CD4-positive, alpha-beta T cell treated with Interleukin-21 for 1 hour (primary cell): ENCODE results near the gene STK17B.

Experiments
- DNase-seq: peaks from one replicate; pipeline ENCODE4 v3.0.0-alpha.2; 2020

STK17B gene

DNA sequence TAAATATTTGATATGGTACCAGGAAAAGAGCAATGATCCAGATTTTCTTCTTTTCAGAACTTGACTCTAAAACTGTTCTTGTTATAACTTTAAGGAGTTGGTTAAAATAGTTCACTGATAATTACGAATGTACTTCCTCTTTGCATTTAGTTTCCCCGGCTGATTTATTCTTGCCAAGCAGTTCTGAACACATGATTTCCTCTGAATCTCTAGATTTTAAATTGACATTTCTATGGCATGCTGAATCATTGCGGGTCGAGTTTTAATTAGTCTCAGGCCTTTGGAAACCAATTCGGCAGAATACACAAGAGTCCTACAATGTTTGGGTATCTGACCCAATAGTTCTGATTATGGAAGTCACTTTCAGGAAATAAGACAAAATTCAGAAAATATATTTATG, 65.4 kb downstream of the STK17B start:
- DNase-seq = no peak

- no peak for DNase-seq
Observed at GRCh38 chr2:196104066-196104465, 67.3 kb downstream of the STK17B start.

DNA sequence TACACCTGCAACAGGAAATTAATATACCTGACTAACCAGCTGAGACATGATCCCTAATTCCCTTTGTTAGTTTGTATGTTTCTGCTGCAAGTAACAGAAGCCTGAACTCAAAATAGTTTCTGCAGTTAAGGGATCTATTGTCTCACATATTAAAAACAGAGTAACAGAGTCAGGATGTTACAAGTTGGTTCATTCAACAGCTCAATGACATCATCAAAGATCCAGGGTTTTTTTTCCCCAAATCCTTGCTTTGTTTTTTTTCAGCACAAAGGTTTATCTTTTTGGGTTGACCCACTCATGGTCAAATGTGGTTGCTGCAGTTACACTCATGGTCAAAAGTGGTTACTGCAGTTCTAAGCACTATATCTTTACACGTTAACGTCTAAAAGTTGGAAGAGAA, 67.8 kb downstream of the STK17B start:
- DNase-seq = no peak

DNA sequence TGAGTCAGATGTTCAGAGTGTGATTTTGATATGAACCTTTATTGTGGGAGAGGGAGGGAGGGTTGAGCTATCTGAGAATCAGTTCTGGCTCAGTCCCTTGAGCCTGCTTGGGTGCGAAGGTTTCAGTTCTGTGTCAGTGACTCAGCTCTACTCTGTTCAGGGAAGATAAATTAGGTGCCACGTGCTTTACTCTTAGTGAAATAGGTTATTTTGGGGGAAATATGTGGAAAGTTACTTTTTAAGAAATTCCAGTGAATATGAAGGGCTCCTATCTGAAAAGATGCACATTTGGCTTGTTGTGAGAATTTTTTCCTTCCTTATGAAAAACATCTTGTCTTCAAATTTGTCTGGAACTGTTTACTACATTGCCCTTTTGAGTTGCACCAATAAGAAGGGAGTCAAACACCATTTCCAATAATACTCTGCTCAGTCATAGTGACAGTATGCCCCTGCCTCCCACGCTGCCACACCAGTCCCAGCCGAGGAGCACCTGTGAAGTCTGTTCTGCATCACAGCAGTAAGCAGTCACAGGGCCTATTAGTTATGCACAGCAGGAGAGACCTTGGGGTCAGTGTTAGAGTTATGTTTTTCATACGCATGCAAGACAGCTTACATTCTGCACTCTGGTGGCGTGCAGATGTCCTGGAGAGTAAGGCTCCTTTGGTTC, 69.9 kb downstream of the STK17B start:
- DNase-seq = no peak

DNA sequence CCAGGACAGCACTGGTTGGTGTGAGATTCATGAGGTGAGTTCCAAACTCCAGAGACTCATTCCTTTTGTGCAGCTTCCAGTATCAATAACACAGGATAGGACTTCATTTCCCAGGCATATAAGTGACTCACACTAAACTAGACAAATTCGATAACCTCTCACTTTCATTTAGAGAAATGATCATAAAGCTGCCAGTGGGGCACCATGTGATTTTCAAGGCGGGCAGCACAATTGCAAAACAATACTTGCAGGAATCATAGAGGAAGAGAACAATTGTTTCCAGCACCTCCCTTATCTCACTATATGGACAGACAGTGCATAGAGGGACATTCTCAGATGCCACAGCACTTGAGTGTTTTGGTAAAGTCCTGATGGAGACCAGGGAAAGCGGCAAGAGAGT, 71.5 kb downstream of the STK17B start:
- no peak for DNase-seq

DNA sequence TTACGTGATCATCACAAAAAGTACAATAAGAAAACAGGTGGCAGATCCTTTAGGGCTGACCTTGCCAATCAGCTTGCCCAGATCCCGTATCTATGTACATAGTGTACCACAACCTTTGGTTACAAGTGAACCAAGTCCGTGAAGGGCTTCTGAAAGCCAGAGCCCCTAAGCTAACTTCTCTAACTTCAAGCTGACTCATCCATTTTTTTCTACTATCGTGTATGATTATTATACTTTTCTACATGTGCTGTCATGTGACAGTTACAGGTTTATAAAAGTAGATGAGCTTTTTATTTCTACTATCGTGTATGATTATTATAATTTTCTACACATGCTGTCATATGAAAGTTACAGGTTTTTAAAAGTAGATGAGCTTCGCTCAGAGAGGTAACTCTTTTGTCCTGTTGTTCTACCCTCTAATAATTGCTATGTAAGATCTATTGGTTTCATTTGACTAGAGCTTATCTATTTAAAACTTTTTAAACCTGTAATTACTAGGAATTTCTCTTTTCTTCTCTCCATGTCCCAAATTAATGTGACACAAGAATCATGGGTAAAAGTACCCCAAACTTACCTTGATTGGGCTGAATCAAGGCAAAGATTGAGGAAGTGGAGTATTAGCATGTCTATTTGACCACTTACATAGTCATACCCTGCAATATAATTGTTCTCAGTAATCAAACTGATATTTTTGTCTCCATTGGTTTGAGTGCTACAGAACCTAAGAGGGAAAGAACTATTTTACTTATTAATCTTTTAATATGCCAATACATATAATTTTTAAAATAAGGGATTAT, 73.3 kb downstream of the STK17B start:
- DNase-seq = no peak

GRCh38 chr2:196096982-196097745, 74.2 kb downstream of the STK17B start:
- no peak for DNase-seq

GRCh38 chr2:196096264-196096663, 75.1 kb downstream of the STK17B start:
- no peak for DNase-seq

- peak; percentile 28 for DNase-seq
Observed at GRCh38 chr2:196089448-196089847, 81.9 kb downstream of the STK17B start.

GRCh38 chr2:196088203-196088602, 83.2 kb downstream of the STK17B start:
- DNase-seq = no peak

- DNase-seq = no peak
Observed at GRCh38 chr2:196086517-196087368, 84.6 kb downstream of the STK17B start.

GRCh38 chr2:196083601-196084000, 87.8 kb downstream of the STK17B start:
- DNase-seq = no peak
